Stimulated activated CD4-positive, alpha-beta T cell treated with anti-CD3 and anti-CD28 coated beads, TNF-alpha, amount 100 ng/mL, for 48 hours (primary cell): Measurements from ENCODE around the gene CAMK4.
"Not testable (repeated sequence)": the region's sequence is repeated elsewhere in the genome, so short reads cannot be mapped to it uniquely, and the experiment has no call there.

Source experiments
- DNase-seq, 3 donors: peaks; one replicate each; pipeline ENCODE4 v3.0.0-alpha.2; 2020; ENCODE audit warnings: low read depth in 3 of 3

CAMK4 gene

GRCh38 chr5:111379391-111379816, 155.2 kb downstream of the CAMK4 start:
- no peak for DNase-seq

GRCh38 chr5:111383288-111383970, 159.2 kb downstream of the CAMK4 start:
- no peak for DNase-seq

- DNase-seq, result no peak
Observed at GRCh38 chr5:111384220-111384619, 160.0 kb downstream of the CAMK4 start.

GRCh38 chr5:111385051-111385450, 160.9 kb downstream of the CAMK4 start:
- DNase-seq, result no peak

- no peak for DNase-seq
Observed at GRCh38 chr5:111385970-111386831, 162.0 kb downstream of the CAMK4 start.

- no peak for DNase-seq
Observed at GRCh38 chr5:111386832-111387162, 162.6 kb downstream of the CAMK4 start.

- DNase-seq, result no peak
Observed at GRCh38 chr5:111387361-111387760, 163.2 kb downstream of the CAMK4 start.

GRCh38 chr5:111389390-111390082, 165.4 kb downstream of the CAMK4 start:
- no peak for DNase-seq

- DNase-seq, result no peak
Observed at GRCh38 chr5:111392181-111392580, 168.0 kb downstream of the CAMK4 start.

GRCh38 chr5:111394586-111394985, 170.4 kb downstream of the CAMK4 start:
- DNase-seq, result no peak

- DNase-seq, result no peak
Observed at GRCh38 chr5:111398013-111398412, 173.8 kb downstream of the CAMK4 start.

GRCh38 chr5:111399113-111399512, 174.9 kb downstream of the CAMK4 start:
- no peak for DNase-seq

GRCh38 chr5:111401906-111402305, 177.7 kb downstream of the CAMK4 start:
- DNase-seq, result no peak

GRCh38 chr5:111404270-111404769, 180.1 kb downstream of the CAMK4 start:
- DNase-seq, result no peak

- DNase-seq, result no peak
Observed at GRCh38 chr5:111407562-111407961, 183.4 kb downstream of the CAMK4 start.

- no peak for DNase-seq
Observed at GRCh38 chr5:111408817-111409216, 184.6 kb downstream of the CAMK4 start.

GRCh38 chr5:111409266-111409665, 185.1 kb downstream of the CAMK4 start:
- not testable (repeated sequence) for DNase-seq

GRCh38 chr5:111410067-111410466, 185.9 kb downstream of the CAMK4 start:
- not testable (repeated sequence) for DNase-seq

GRCh38 chr5:111411301-111411700, 187.1 kb downstream of the CAMK4 start:
- DNase-seq, result no peak

- DNase-seq, result no peak
Observed at GRCh38 chr5:111412593-111412992, 188.4 kb downstream of the CAMK4 start.

GRCh38 chr5:111415053-111415452, 190.9 kb downstream of the CAMK4 start:
- DNase-seq, result peak in 2 of 3 donors; percentile 12 to 13

GRCh38 chr5:111422245-111422644, 198.1 kb downstream of the CAMK4 start:
- DNase-seq, result no peak
